GM20431 (cell line): ENCODE results near the gene SLC38A10.

Experiments used
- in situ Hi-C: fragments of 300-500 bp; cut with MseI, MboI; formaldehyde crosslinking; loops from one replicate; pipeline ENCODE4 v1.15.0; 2020; ENCODE audit warnings: low sequenced_read_pairs; ENCODE audit not compliant: unreplicated experiment

The SLC38A10 gene

DNA sequence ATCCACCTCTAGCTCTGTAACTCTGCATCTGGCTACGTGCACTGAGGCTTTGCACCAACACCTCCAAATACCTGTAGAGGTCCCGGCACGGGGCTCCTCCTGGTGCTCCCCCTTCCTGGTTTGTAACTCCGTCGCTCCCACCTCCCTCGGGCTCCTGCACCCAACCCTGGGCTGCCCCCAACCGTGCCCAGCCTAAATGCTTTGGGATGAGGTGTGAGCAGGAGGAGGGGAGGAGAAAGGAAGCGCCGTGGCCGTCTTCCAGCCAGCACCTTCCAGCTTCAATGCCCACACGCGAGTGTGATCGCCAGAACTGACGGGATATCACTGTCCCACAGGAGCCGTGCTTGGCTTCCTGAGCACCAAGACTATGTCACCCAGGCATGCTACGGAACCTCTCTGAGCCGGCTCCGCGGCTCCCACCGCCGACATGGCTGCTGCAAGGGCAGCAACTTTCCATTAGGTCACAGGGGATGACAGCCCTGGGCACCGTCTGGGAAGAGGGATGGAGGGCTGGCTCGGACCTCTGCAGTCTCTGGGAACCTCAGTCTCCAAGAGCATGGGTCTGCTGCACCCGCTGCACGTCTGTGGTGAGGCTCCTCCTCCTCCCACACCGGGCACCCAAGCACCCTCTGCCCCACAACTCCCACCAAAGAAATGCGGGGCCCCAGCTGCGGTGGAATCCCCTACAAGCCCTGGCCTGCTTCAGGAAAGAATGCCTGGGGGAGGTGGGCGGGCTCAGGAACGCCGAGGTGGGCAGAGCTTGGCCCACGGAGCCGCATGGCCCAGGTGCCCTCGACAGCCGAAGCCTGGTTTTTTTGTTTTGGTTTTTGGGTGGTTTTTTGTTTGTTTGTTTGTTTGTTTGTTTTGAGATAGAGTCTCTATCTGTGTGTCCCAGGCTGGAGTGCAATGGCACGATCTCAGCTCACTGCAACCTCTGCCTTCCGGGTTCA, 6.4 kb upstream of the SLC38A10 start:
- in situ Hi-C loops, result no loop called here

DNA sequence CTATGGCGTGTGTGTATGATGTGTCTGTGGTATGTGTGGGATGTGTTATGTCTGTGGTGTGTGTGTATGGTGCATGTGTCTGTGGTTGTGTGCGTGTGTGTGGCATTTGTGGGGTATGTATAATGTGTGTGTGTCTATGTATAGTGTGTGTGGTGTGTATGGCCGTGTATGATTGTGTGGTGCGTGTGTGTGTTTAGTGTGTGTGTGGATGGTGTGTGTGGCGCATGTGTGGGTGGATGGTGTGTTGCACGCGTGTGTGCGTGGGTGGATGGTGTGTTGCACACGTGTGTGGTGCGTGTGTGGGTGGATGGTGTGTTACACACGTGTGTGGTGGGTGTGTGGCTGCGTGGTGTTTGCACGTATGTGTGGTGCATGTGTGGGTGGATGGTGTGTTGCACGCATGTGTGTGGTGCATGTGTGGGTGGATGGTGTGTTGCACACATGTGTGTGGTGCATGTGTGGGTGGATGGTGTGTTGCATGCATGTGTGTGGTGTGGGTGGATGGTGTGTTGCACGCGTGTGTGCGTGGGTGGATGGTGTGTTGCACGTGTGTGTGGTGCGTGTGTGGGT, 5.6 kb upstream of the SLC38A10 start:
- in situ Hi-C loops, result no loop called here

DNA sequence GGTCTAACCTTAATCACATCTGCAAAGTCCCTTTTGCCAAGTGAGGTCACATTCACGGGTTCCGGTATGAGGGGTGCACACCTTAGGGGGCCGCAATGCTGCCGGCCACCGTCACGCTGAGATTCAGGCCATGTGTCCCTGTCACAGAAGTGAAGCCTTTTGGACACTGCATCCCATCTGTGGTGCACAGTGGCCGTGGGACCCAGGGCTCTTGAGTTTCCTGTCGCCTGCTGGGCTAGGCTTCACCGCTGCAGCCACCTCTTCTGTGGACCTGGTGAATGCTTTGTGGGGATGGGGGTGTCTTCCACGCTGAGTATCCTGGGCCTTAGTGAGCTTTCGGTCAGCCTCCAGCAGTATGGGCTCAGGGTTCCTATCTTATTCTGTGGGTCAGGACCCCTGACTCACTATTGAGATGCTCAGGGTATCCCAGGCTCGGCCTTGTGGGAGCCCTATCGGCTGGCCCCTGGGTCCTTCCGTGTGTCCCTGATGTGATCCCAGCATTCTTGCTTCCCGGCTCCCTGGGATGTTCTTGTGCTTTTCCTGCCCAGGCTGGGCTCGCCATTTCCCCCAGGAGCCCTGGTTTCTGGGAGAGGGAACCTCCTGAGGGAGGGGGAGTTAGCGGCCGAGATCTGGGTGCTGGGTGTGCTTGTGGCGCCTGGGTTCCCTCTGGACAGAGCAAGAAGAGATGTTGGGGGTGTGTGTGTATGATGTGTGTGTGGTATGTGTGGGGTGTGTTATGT, 4.9 kb upstream of the SLC38A10 start:
- in situ Hi-C loops, result no loop called here

DNA sequence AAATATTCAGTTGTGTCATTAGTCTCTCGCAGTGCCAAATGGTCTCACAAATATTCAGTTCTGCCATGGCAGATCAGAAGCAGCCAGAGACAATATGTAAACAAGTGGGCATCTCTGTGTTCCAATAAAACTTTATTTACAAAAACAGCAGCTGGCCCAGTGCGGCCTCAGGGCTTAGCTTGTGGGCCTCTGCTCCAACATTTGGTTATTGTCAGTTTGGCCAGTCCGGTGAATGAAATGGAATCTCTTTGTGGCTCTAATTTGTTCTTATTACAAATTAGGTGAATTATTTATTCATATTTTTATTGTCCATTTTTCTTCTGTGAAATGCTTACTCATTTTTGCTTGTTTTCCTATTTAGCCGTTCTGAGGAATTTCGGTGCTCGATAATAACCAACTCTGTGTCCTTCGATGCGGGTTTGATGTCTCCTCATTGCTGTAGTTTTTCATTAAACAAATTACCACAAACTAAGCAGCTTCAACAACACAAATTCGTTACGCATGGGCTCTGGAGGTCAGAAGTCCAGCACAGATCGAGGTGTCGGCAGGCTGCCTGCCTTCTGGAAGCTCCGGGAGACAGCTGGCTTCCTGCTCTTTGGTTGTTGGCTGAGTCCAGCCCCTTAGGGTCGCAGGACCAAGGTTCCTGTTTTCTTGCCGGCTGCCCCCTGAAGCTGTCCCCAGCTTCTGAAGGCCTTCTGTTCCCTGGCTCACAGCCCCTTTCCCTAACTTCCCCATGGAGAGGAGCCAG, 4.1 kb upstream of the SLC38A10 start:
- in situ Hi-C loops, result no loop called here

DNA sequence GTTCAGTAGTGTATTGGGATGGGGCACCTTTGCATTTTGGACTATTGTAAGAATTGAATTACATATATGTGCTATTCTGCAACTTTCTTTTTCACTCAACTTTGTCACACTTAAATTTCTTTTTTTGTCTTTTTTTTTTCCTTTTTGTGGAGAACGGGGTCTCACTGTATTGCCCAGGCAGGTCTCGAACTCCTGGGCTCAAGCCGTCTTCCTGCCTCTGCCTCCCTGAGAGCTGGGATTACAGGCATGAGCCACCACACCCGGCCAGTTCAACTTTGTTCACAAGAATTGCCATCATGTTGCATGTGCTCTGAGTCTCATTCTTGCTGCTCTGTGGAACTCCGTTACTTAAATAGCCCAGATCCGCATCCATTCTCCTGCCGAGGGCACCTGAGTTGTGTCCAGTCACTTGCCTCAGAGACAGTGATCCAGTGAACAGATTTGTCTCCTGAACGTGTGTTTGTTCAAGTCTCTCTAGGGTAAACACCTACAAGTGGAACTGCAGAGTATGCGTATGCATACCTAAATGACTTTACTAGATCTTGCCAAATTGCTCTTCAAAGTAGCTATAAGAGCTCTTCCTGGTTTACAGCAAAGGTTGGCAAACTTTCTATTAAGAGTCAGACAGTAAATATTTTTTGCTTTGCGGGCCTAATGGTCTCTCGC, 3.4 kb upstream of the SLC38A10 start:
- in situ Hi-C loops, result no loop called here

DNA sequence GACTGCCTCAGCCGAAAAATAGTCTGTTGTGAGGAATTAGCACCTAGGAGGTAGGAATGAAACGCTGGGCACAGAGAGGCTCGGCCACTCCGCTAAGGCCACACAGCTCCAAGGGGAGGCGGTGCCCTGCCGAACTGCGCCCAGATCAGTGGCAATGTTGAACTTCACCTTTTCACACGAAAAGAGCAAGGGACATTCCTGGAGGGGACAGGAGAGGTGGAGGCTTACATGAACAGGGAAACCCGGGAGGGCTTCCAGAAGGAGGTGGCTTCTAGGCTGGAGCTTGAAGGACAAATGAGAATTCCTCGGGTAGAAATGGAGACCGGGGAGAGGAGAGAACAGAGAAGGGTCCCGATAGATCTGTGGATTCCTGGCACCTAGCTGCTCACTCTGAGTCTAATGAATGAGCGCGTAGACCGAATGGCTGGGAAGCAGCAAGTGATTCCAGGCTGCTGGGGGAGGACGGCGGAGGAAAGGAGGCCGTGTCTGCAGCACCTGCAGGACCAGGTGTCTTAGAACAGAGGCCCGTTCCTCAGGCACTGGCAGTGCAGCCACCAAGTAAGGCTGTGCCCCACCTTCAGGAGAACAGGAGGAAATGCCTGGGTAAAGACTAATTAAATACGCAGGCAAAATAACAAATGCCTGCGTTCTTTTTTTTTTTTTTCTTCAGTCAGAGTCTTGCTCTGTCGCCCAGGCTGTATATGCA, 722 bp upstream of the SLC38A10 start:
- in situ Hi-C loops, result no loop called here

DNA sequence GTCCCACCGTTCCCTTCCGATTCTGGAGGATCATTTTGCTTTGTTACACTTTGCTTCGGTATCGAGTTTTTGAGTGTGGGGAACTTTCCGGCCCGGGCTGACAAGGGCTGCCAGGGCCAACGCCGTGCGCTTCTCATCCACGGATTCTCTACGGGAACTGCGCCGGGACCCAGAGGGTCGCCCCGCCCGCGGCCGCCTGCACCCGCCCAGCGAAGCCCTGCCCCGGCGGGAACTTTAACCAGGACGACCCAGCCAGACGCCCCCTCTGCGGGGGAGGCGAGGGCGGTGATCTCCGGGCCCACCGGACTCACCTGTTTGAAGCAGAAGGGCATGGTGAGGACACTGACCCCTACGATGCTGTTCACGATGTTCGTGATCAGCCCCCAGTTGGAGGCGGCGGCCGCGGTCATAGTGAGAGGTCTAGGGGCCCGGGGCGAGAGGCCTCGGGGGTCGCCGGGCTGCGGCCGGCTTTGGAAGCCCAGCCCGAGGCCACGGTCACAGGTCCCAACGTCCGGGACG, 536 bp downstream of the SLC38A10 start:
- in situ Hi-C loops, result no loop called here

DNA sequence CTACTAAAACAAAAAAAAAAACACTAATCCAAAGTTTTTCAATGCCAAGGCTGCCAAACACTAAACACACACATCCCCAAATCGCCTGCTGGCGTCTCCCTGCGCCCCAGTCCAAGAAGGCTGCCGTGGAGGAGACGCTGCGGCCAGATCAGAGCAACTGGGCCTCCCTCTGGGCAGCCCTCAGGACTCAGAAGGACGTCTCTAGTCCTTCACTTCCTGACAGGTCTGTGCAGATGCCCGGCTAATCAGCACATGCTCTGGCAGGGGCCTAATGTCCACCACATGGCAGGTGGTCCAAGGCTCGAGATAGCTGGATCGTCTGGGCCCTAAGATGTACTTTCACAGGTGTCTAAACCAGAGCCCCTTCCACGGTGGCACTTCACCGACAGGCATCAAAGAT, 2.7 kb downstream of the SLC38A10 start:
- in situ Hi-C loops, result no loop called here

DNA sequence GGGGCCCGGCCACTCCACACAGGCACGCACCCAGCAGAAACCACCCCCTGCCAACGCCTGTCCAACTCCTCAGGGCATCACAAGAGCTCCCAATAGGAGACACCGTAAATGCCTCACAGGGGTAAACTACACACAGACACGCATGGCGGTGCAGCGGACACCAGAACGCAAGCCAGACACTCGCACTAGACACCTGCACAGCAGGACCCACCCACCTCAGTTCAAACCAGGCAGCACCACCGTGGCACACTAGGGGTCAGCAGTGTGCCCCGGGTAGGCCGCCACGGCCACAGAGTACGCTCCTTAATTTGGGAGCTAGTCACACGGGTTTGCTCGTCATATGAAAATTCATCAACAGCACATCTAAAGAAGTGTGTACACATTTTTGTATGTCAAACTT, 3.4 kb downstream of the SLC38A10 start:
- in situ Hi-C loops, result no loop called here

DNA sequence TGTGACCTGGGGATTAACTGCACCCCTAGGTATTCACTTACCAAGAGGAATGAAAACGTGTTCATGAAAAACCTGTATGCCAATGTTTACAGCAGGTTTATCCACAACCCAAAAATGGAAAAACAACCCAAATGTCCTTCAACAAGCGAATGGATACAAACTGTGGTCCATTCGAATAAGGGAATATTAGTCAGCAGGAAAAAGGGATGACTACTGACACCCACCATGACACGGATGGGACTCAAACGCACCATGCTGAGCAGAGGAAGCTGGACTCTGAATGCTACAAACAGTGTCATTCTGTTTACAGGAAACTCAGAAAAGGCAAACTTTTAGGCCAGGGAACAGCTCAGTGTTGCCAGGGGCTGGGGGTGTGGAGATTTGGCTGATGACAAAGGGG, 4.9 kb downstream of the SLC38A10 start:
- in situ Hi-C loops, result no loop called here

DNA sequence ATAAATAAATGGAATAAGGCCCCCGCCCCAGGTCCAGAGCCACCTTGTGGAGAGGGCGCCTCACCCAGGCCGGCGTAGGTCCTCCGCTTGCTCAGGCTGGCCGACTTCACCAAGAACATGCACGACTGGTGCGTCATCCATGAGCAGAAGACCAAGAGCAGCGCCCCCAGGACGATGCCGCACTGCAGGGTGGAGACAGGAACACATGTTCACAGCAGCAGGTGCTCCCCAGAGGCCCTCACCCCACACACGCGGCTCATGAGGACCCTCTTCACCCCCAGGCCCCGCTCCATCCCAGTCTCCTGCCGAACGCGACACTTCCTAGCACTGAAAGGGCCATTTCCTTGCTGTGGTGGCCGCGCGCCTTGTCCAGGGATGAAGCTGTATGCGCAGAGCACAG, 5.5 kb downstream of the SLC38A10 start:
- in situ Hi-C loops, result no loop called here

DNA sequence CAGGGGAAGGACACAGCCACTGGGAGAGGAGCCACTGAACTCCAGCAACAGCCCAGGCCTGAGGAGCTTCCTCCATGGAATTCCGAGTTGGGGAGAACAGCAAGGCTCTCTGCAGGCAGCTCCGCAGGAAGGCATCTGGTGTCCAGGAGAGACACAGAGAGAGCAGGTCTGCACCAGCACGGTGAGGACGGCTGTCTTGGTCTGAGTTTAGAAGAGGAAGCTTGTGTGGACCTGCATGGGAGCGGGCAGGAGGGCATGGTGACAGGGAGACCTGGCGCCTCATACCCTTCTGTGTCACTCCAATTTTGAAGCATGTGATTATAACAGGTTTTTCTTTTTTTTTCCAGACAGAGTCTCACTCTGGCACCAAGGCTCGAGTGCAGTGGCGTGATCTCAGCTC, 6.4 kb downstream of the SLC38A10 start:
- in situ Hi-C loops, result no loop called here

DNA sequence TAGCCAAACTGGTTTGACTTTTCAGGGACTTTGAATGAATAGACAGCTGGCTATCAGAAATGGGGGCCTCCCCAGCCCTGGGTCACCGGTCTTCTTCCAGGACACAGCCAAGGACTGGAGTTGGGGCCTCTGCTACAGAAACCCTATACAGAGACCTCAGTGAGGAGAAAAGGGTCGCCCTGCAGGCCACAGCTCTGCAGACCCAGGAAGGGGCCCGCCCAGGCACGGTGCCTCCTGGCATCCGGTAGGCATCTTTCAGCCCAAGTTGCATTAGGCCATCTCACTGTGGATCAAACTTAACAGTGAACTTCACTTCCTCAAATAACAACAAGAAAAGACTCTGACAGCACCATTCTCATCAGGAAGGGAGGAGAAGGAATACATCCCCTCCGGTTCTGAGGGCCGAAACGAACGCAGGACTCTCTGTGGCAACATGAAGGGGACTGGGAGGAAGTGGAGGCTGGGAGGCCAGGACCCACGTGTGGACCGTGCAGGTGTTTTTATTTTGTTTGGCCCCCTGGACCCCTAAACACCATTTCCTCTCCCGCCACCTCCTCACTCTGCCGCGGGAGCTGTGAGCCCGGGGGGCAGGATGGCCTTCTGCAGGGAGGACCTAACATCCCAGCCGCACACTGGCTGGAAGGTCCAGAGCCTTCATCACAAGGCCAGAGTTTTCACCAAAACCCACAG, 7.2 kb downstream of the SLC38A10 start:
- in situ Hi-C loops, result no loop called here

DNA sequence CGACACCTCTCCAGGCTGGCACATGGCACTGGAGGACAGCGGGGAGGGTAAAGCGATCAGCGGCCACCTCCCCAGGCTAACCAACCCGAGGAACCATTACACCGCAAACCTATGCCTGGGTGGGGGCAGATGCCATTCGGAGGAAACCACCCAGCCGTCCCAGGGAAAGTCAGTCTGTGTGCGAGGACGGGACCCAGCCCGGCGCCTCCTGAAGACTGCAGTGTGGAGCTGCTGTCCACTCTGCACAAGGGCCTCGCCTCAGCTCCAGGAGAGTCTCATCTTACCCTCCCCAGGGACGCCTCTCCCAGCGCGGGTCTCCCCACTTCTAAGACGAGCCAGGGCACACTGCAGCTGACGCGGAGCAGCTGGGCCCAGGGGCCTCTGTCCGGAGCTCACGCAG, 8.0 kb downstream of the SLC38A10 start:
- in situ Hi-C loops, result no loop called here

DNA sequence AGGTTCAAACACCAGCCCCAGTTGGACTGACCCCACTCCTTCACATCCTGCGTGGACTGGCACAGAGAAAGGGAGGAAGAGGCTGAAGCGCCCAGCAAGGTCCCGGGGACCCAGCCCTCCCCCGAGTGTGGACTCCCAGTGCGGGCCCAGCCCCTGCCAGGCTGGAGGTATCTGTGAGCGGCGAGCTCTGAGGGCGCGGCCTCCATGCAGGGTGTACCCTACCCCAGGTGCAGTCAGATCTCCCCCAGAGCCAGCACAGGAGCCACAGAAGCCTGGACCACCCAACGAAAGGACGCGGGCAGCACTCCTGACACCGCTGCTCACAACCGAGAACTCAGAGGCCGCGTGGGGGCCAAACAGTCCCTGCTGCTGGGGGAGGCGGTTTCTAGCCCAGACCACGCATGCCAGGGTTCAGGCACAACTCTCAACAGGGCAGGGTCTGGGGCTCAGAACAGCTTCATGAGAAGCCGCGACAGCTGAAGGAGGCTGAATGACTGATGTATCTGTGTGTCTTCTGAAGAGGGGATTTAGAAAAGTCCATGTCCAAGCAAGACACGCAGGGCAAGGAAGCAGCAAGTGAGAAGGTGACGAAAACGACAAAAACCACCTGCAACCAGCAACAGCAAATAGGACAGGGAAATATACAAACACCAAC, 8.5 kb downstream of the SLC38A10 start:
- in situ Hi-C loops, result no loop called here

DNA sequence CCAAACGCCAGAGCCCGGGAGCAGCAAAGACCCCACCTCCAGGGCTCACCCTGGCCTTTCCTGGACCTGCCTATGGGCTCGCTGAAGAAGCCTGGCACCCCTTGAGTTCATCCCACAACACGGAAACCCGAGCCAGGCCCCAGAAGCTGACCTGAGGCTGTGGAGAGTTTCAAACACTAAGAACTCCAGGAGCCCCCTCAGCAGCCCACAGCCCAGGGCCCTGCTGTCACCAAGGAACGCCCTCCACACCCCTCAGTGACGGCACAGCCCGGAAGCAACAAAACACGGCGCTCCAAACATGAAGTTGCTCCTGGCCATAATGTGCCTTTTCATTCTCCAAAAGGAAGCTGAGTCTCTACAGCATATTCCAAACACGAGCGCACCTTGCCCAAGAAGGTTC, 9.2 kb downstream of the SLC38A10 start:
- in situ Hi-C loops, result no loop called here

DNA sequence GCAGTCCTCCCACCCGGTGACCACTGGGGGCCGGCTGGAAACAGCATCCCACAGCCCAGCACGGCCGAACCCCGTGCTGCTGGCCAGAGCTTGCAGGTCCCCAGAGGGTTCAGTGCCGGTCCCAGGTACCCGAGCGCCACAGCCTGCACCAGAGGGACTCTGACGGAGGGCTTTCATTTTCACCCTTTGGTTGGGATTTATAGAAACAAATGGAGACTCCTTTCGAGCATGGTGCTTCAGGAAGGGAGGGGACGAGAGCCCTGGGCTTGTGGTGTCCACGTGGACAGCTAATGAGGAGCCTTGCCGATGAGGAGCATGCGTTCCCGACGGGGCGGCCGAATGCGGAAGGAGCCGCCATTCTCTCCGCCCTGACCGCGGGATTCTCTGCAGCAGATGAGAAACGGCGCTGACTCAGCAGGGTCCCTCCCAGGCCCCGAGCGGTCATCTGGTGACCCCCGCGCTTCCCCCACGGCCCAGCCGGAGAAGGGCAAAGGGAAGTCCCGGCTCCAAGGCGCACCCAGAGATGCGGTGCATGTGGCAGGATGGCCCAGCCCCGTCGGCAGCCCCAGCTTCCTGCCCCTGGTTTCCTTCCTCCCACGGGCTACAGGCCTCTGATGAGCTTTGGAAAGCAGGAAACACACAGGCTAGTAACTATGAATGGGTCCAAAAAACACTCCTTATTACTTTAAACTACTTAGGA, 9.8 kb downstream of the SLC38A10 start:
- in situ Hi-C loops, result no loop called here
